Gastroesophageal sphincter (tissue), 4 donors: Measurements from ENCODE around the gene RPL27A. TPM values are rescaled to one million over a fixed set of nuclear protein-coding genes. Genes with fewer than 3 reads are reported as not detected.

Experiments
- ATAC-seq: fragments of 150-250 bp; one replicate; pipeline ENCODE4 v1.9.1; 2016; ENCODE audit warnings: mild to moderate bottlenecking, moderate library complexity
- H3K27ac ChIP-seq, 4 donors: fragments of 200-600 bp; sonication (generic) in 3 of 4; 1 replicate in 3 of 4; 2 replicates in 1 of 4; pipeline ENCODE4 v1.5.1; 2016 to 2019
- H3K27me3 ChIP-seq: fragments of 200-600 bp; sonication (generic); one replicate; pipeline ENCODE4 v1.5.1; 2019
- H3K36me3 ChIP-seq, 2 donors: fragments of 200-600 bp; sonication (generic); one replicate each; pipeline ENCODE4 v1.5.1; 2019; ENCODE audit warnings: control low read depth in 1 of 2
- H3K4me1 ChIP-seq, 3 donors: fragments of 200-600 bp; sonication (generic); 1 replicate in 2 of 3; 2 replicates in 1 of 3; pipeline ENCODE4 v1.5.1; 2016 to 2019; ENCODE audit warnings: control low read depth in 2 of 3
- H3K4me3 ChIP-seq, 2 donors: fragments of 200-600 bp; sonication (generic); one replicate each; pipeline ENCODE4 v1.5.1; 2019; ENCODE audit warnings: mild to moderate bottlenecking in 1 of 2, moderate library complexity in 1 of 2
- H3K9me3 ChIP-seq, 3 donors: fragments of 200-600 bp; sonication (generic); one replicate each; pipeline ENCODE4 v1.5.1; 2017 to 2019; ENCODE audit warnings: control low read depth in 2 of 3
- CTCF ChIP-seq, 4 experiments: fragments of 200-600 bp in 2 of 4; fragments of 450-650 bp in 2 of 4; sonication (generic) in 1 of 4; IDR thresholded peaks; one replicate each; pipeline ENCODE4 v1.5.1; 2017 to 2019; ENCODE audit warnings: antibody characterized with exemption in 4 of 4, mild to moderate bottlenecking in 2 of 4, moderate library complexity in 2 of 4
- EP300 ChIP-seq: sonication (generic); formaldehyde crosslinking; IDR thresholded peaks from one replicate; pipeline ENCODE4 v1.6.1; 2017; ENCODE audit warnings: antibody characterized with exemption, mild to moderate bottlenecking
- POLR2A ChIP-seq, 2 donors: fragments of 450-650 bp; IDR thresholded peaks; one replicate each; pipeline ENCODE4 v1.6.1; 2017; ENCODE audit warnings: antibody characterized with exemption in 2 of 2, mild to moderate bottlenecking in 2 of 2, moderate library complexity in 1 of 2
- POLR2AphosphoS5 ChIP-seq: sonication (generic); formaldehyde crosslinking; IDR thresholded peaks from one replicate; pipeline ENCODE4 v1.6.1; 2017; ENCODE audit warnings: antibody characterized with exemption
- WGBS, 2 donors: methylation state at CpG; one replicate each; pipeline ENCODE4 v1.1.5; 2018; ENCODE audit warnings: low coverage in 1 of 2; 5-methylcytosine and 5-hydroxymethylcytosine counted together
- total RNA-seq, 4 donors: library from RNA; depleted of rRNA; stranded (reverse); fragments of >200 nt; gene quantifications; one replicate each; pipeline ENCODE4 v1.1.0, GENCODE V29; 2016

The RPL27A gene
- total RNA-seq, 4 donors from 2014 or later, result 706 to 1,423 (median 903) TPM

- Histone ChIP-seq H3K4me1 (peaks cover 28 to 97% (median 60%) of the 10 kb centered on the region in 3 donors), H3K9me3 (no peaks in the 10 kb centered on the region), H3K27me3 (no peaks in the 10 kb centered on the region), H3K4me3 (no peak overlapping the region), H3K27ac (peak overlapping the region; percentile 89 to 97 (median 96)), H3K36me3 (peaks cover 0 to 20% of the 10 kb centered on the region in 2 donors)
- TF ChIP-seq CTCF (IDR thresholded peaks at IDR 0.05) (no peak), POLR2A (IDR thresholded peaks at IDR 0.05) (no peak), EP300 (no peak), POLR2AphosphoS5 (no peak)
- ATAC-seq, result no peak
- 85% methylated on average over 5 of the region's 7 CpGs; no CpG with 5 or more reads in 1 of the 2 donors for WGBS, 2 donors
Observed at GRCh38 chr11:8723711-8724110, 41.1 kb downstream of the RPL27A start.

DNA sequence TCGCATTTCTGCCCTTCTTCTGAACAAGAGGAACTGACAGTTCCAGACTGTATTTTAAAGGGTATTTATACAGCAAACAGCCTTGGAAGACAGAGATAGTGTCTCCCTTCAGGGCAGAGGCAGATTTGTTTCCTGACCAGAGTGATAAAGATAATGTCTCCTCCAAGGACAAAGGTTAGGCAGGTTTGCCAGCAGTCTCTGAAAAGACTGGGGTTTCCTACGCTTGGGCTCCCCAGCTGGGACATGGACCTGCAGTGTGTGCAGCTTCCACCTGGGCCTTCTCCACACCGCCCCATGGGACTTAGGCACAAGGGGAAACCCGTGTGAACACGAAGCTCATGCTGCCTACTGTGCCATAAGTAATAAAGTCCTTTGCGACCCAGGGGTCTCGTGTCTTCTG is 42.1 kb downstream of the RPL27A start:
- peaks cover 24 to 97% (median 53%) of the 10 kb centered on the region in 3 donors for H3K4me1 ChIP-seq
- H3K27ac ChIP-seq, result peak overlapping the region in 3 of 4 donors; percentile 89 to 97 (median 96)
- TF ChIP-seq POLR2A (IDR thresholded peaks at IDR 0.05) (no peak), EP300 (no peak)
- ATAC-seq, result no peak
- H3K9me3 ChIP-seq, result no peaks in the 10 kb centered on the region
- no peaks in the 10 kb centered on the region for H3K27me3 ChIP-seq
- no peak overlapping the region for H3K4me3 ChIP-seq
- H3K36me3 ChIP-seq, result peaks cover 0 to 20% of the 10 kb centered on the region in 2 donors
- 92 to 100% methylated on average over 1 of the region's 7 CpGs for WGBS, 2 donors

DNA sequence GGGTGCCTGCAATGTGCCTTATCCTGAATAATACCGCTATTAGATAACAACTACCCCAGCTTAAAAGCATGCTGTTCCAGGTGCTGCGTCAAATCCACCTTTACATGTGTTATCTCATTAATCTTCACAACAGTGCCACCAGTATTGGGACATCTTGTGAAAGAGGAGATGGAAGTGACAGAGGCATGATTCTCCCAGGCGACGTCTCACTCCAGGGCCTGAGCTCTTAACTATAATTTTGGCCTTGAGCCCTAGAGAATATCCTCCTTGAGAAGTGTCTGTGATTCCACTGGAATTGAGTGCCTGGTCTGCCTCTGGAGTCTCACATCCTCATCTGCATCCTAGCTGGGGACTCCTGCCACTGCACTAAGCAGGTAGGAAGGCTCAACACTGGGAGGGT is 43.8 kb downstream of the RPL27A start:
- H3K27ac ChIP-seq, result peak overlapping the region; percentile 43 to 97 (median 92)
- no peak for ATAC-seq
- no peak overlapping the region for H3K4me3 ChIP-seq
- no peaks in the 10 kb centered on the region for H3K27me3 ChIP-seq
- TF ChIP-seq CTCF (IDR thresholded peaks at IDR 0.05), result no peak
- TF ChIP-seq EP300, result no peak
- no peak for TF ChIP-seq POLR2AphosphoS5
- no peak for TF ChIP-seq POLR2A (IDR thresholded peaks at IDR 0.05)
- no peaks in the 10 kb centered on the region for H3K9me3 ChIP-seq
- 56 to 100% methylated on average over 2 to 4 of the region's 4 CpGs for WGBS, 2 donors
- peaks cover 16 to 97% (median 41%) of the 10 kb centered on the region in 3 donors for H3K4me1 ChIP-seq
- H3K36me3 ChIP-seq, result peaks cover 0 to 35% of the 10 kb centered on the region in 2 donors

DNA sequence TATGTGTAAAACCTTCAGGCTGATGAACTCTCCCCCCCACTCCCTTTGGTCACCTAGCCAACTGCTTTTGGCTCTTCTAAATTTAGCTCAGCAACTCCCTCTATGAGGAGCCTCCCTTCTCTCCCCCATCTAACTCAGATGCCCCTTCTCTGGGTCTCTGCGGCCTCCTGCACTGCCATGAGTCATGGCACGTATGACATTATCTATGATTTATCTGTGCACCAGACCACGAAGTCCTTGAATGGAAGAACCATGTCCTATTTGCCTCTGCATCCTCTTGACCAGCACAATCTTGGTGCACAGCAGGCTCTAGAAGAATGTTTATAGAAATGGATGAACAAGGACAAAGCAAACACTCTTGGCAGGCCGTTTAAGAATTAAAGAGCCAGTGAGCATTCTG is 46.0 kb downstream of the RPL27A start:
- no peak overlapping the region for H3K4me3 ChIP-seq
- peaks cover 0 to 35% of the 10 kb centered on the region in 2 donors for H3K36me3 ChIP-seq
- WGBS, 2 donors, result 14% methylated on average over 3 to 4 of the region's 4 CpGs
- TF ChIP-seq POLR2AphosphoS5 (peak; percentile 28), EP300 (no peak)
- no peak for ATAC-seq
- no peaks in the 10 kb centered on the region for H3K9me3 ChIP-seq
- no peaks in the 10 kb centered on the region for H3K27me3 ChIP-seq
- H3K27ac ChIP-seq, result peak overlapping the region; percentile 69 to 96 (median 88)
- H3K4me1 ChIP-seq, result peaks cover 16 to 97% (median 40%) of the 10 kb centered on the region in 3 donors

- WGBS, 2 donors, result 24 to 37% methylated on average over 3 to 4 of the region's 6 CpGs
- no peaks in the 10 kb centered on the region for H3K9me3 ChIP-seq
- no peak for ATAC-seq
- TF ChIP-seq POLR2A (IDR thresholded peaks at IDR 0.05) (no peak), EP300 (no peak), CTCF (IDR thresholded peaks at IDR 0.05) (no peak), POLR2AphosphoS5 (no peak)
- no peaks in the 10 kb centered on the region for H3K27me3 ChIP-seq
- no peak overlapping the region for H3K4me3 ChIP-seq
- peaks cover 0 to 35% of the 10 kb centered on the region in 2 donors for H3K36me3 ChIP-seq
- peaks cover 16 to 97% (median 37%) of the 10 kb centered on the region in 3 donors for H3K4me1 ChIP-seq
- H3K27ac ChIP-seq, result peak overlapping the region; percentile 69 to 96 (median 88)
Observed at GRCh38 chr11:8729067-8729466, 46.5 kb downstream of the RPL27A start.
